A549 (cell line): ENCODE measurements around the gene IRGQ.

Experiments used
- CHD4 ChIP-seq: fragments of 200-600 bp; sonication (generic); IDR thresholded peaks from 2 replicates; pipeline ENCODE4 v1.6.1; 2016; ENCODE audit warnings: antibody characterized with exemption, mild to moderate bottlenecking, borderline replicate concordance
- CTCF ChIP-seq: fragments of >200 bp; sonication (Bioruptor Twin); formaldehyde crosslinking; IDR thresholded peaks from 3 replicates; pipeline ENCODE4 v1.5.1; 2016
- E2F6 ChIP-seq: IDR thresholded peaks from 2 replicates; pipeline ENCODE4 v1.6.1; 2012; ENCODE audit warnings: low read depth, borderline replicate concordance
- EHMT2 ChIP-seq: fragments of 200-600 bp; sonication (generic); IDR thresholded peaks from 2 replicates; pipeline ENCODE4 v1.6.1; 2016; ENCODE audit warnings: antibody characterized with exemption, low read depth, mild to moderate bottlenecking, moderate library complexity
- EP300 ChIP-seq, 2 experiments: fragments of >200 bp; sonication (Bioruptor Twin); formaldehyde crosslinking; IDR thresholded peaks; 2 replicates in 1 of 2; 3 replicates in 1 of 2; pipeline ENCODE4 v1.6.1; 2016 to 2017
- HOXA7 ChIP-seq: fragments of 250-450 bp; sonication (Bioruptor Pico); IDR thresholded peaks from 2 replicates; pipeline ENCODE4 v1.5.0; 2020; ENCODE audit warnings: mild to moderate bottlenecking, moderate library complexity
- MYC ChIP-seq: IDR thresholded peaks from 2 replicates; pipeline ENCODE4 v1.6.1; 2012; ENCODE audit warnings: mild to moderate bottlenecking, inconsistent platforms, low read length, improper control_type of control experiment, borderline replicate concordance
- NR3C1 ChIP-seq: fragments of >200 bp; sonication (Bioruptor Twin); formaldehyde crosslinking; IDR thresholded peaks from 3 replicates; pipeline ENCODE4 v1.6.1; 2017
- POLR2A ChIP-seq: IDR thresholded peaks from 2 replicates; pipeline ENCODE4 v1.6.1; 2012; ENCODE audit warnings: mild to moderate bottlenecking, low read length
- RAD21 ChIP-seq, 2 experiments: fragments of >200 bp in 1 of 2; sonication (Bioruptor Twin) in 1 of 2; formaldehyde crosslinking in 1 of 2; IDR thresholded peaks in 1 of 2; conservative IDR thresholded peaks in 1 of 2; 2 replicates in 1 of 2; 3 replicates in 1 of 2; pipeline ENCODE4 v1.6.1; 2012 to 2018; ENCODE audit warnings: inconsistent platforms in 1 of 2
- REST ChIP-seq: fragments of 200-600 bp; sonication (generic); IDR thresholded peaks from 2 replicates; pipeline ENCODE4 v1.6.1; 2016; ENCODE audit warnings: antibody characterized with exemption, mild to moderate bottlenecking, moderate library complexity
- SREBF2 ChIP-seq: fragments of 450-650 bp; IDR thresholded peaks from 2 replicates; pipeline ENCODE4 v1.6.1; 2014; ENCODE audit warnings: mild to moderate bottlenecking, moderate library complexity

- no peak for TF ChIP-seq CTCF
- TF ChIP-seq REST = no peak
- no peak for TF ChIP-seq E2F6
- no peak for TF ChIP-seq MYC
- no peak for TF ChIP-seq POLR2A
- no peak for TF ChIP-seq EP300 (IDR thresholded peaks at IDR 0.05)
- no peak for TF ChIP-seq EHMT2
- no peak for TF ChIP-seq CHD4
- TF ChIP-seq NR3C1 = no peak
- no peak for TF ChIP-seq SREBF2
- no peak for TF ChIP-seq HOXA7 (CRISPR knock-in tag)
- TF ChIP-seq RAD21 (conservative IDR thresholded peaks at IDR 0.05 in 1 of 2, IDR thresholded peaks at IDR 0.05 in 1 of 2) = no peak
Measured at GRCh38 chr19:43554317-43554895, 41.5 kb downstream of the IRGQ start.
